LNCAP (cell line): ENCODE data around the gene TRAPPC3.

Experiments used
- TF ChIP-seq, protein P1 (sequence below): fragments of 450-650 bp; IDR thresholded peaks from 2 replicates; pipeline ENCODE4 v1.5.1; 2017; ENCODE audit warnings: mild to moderate bottlenecking

TRAPPC3 gene

GRCh38 chr1:36115200-36115669 lies 34.1 kb downstream of the TRAPPC3 start:
- TF ChIP-seq, protein P1, sequence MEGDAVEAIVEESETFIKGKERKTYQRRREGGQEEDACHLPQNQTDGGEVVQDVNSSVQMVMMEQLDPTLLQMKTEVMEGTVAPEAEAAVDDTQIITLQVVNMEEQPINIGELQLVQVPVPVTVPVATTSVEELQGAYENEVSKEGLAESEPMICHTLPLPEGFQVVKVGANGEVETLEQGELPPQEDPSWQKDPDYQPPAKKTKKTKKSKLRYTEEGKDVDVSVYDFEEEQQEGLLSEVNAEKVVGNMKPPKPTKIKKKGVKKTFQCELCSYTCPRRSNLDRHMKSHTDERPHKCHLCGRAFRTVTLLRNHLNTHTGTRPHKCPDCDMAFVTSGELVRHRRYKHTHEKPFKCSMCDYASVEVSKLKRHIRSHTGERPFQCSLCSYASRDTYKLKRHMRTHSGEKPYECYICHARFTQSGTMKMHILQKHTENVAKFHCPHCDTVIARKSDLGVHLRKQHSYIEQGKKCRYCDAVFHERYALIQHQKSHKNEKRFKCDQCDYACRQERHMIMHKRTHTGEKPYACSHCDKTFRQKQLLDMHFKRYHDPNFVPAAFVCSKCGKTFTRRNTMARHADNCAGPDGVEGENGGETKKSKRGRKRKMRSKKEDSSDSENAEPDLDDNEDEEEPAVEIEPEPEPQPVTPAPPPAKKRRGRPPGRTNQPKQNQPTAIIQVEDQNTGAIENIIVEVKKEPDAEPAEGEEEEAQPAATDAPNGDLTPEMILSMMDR, result no peak

DNA sequence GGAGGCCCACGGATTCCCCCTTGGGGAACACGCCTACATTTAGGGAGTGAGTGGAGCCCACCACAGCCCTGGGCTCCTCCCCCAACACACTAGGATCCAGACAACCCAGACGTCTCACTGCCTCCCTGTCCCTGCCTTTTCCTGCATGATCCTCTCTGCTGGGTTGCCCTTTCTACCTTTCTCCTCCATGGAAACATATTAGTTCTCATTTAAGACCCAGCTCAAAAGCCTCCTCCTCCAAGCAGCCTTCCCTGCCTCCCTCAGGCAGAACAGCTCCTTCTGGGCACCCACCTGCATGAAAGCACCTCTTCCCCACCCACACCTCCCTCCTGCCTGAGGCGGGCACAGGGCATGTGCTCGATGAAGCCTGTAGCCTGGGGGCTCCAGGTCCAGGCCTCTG lies 34.9 kb downstream of the TRAPPC3 start:
- TF ChIP-seq, protein P1, result no peak

- TF ChIP-seq, protein P1, result no peak
Measured at GRCh38 chr1:36112823-36113222, 36.5 kb downstream of the TRAPPC3 start.

DNA sequence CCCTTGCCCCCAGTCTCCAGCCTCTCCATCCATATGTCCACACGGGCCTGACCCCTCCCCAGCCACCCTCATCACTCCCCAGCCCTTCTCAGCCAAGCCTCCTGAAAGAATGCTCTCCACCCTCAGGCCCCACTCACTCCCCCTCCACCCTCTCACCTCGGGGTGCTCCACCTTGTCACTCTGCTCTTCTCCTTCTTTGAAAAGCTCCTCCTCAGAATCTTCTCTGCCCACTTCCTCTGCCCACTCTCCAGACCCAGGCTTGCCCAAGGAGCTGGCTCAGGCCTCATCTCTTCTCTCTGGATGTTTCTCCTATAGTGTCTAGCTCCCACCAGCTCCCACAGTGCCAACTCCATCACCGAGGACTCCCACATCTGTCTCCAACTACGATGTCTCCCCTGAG lies 38.1 kb downstream of the TRAPPC3 start:
- TF ChIP-seq, protein P1, result no peak

GRCh38 chr1:36109041-36109679 lies 40.1 kb downstream of the TRAPPC3 start:
- TF ChIP-seq, protein P1, result no peak

DNA sequence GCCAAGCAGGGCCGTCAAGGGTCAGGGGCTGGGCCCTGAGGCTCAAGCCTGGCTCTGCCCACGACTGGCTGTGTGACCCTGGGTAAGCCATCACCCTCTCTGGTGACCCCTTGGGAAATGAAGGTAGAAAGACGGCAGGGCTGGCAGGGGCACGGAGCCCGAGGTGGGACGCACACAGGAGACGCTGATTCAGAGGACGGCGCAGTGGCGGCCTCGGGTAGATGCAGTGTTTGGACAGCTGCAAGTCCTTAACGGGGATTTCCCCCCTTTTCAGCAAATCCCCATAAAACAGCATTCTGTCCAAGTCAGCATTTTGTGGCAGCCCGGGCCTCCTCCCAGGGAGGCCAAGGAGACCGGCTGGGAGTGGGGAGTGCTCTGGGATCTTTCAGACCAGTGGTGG lies 41.0 kb downstream of the TRAPPC3 start:
- TF ChIP-seq, protein P1, result no peak

DNA sequence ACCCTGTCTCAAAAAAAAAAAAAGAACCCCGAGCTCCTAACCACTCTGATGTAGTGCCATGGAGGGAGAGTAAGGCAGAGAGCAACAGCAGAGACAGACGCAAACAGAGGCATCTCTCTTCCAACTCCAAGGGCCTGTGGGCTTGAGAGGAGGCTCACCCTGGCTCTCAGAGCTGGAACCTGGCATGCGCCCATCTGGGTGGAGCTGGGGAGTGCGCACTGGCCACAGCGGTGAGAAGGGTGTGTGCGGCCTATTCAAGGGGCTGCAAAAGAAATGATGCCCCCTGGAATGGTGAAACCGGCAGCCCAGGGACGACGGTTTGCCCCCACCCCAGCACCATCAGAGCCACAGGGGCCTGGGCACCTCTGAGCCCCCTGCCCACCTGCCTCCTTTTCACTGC lies 41.9 kb downstream of the TRAPPC3 start:
- TF ChIP-seq, protein P1, result no peak

GRCh38 chr1:36106269-36106668 lies 43.0 kb downstream of the TRAPPC3 start:
- TF ChIP-seq, protein P1, result no peak
